GM12892 (cell line): Measurements from ENCODE around the gene URM1.

ENCODE experiments used
- POLR2A ChIP-seq: IDR thresholded peaks from 2 replicates; pipeline ENCODE4 v1.6.1; 2011; ENCODE audit warnings: low read depth, low read length, control low read depth
- POLR2AphosphoS5 ChIP-seq: IDR thresholded peaks from 2 replicates; pipeline ENCODE4 v1.6.1; 2011; ENCODE audit warnings: low read depth, low read length, control low read depth
- TAF1 ChIP-seq: IDR thresholded peaks from 2 replicates; pipeline ENCODE4 v1.6.1; 2011; ENCODE audit warnings: low read depth, mild to moderate bottlenecking, control low read depth, low read length, borderline replicate concordance

GRCh38 chr9:128415281-128415680, 44.1 kb downstream of the URM1 start:
- TF ChIP-seq TAF1 = no peak
- no peak for TF ChIP-seq POLR2A
- TF ChIP-seq POLR2AphosphoS5 = no peak
